Loucy (cell line): ENCODE measurements around the gene EPHA6.
"Not testable (repeated sequence)": the region's sequence is repeated elsewhere in the genome, so short reads cannot be mapped to it uniquely, and the experiment has no call there.

ENCODE experiments used
- H2AFZ ChIP-seq: fragments of 200-600 bp; sonication (generic); 2 replicates; pipeline ENCODE4 v1.6.0; 2016; ENCODE audit warnings: antibody characterized with exemption, mild to moderate bottlenecking, low read length, moderate library complexity
- H3F3A ChIP-seq: fragments of 200-600 bp; 2 replicates; pipeline ENCODE4 v1.6.0; 2016; ENCODE audit warnings: antibody characterized with exemption, low read depth, mild to moderate bottlenecking
- H3K27me3 ChIP-seq: fragments of 200-600 bp; sonication (generic); 2 replicates; pipeline ENCODE4 v1.6.1; 2014; ENCODE audit warnings: low read length, mild to moderate bottlenecking; ENCODE audit not compliant: insufficient read depth, poor library complexity, severe bottlenecking
- H3K36me3 ChIP-seq: fragments of 200-600 bp; sonication (generic); 2 replicates; pipeline ENCODE4 v1.6.1; 2016; ENCODE audit warnings: low read length; ENCODE audit not compliant: insufficient read depth
- H3K4me1 ChIP-seq: fragments of 200-600 bp; sonication (generic); 2 replicates; pipeline ENCODE4 v1.5.1; 2014; ENCODE audit warnings: low read length, mild to moderate bottlenecking; ENCODE audit not compliant: insufficient read depth, poor library complexity, severe bottlenecking
- H3K4me2 ChIP-seq: fragments of 200-600 bp; sonication (generic); 2 replicates; pipeline ENCODE4 v1.6.0; 2014; ENCODE audit warnings: antibody characterized with exemption, low read length, low read depth, mild to moderate bottlenecking; ENCODE audit not compliant: poor library complexity, severe bottlenecking
- H3K4me3 ChIP-seq: fragments of 200-600 bp; sonication (generic); 2 replicates; pipeline ENCODE4 v1.5.1; 2014; ENCODE audit warnings: low read length, mild to moderate bottlenecking, mixed read lengths; ENCODE audit not compliant: poor library complexity, severe bottlenecking
- H3K79me2 ChIP-seq: fragments of 200-600 bp; sonication (generic); 2 replicates; pipeline ENCODE4 v1.6.1; 2014; ENCODE audit warnings: low read length; ENCODE audit not compliant: insufficient read depth
- H3K9ac ChIP-seq: fragments of 200-600 bp; sonication (generic); 2 replicates; pipeline ENCODE4 v1.6.0; 2014; ENCODE audit warnings: mild to moderate bottlenecking, low read depth, low read length, moderate library complexity; ENCODE audit not compliant: poor library complexity, severe bottlenecking
- H3K9me2 ChIP-seq: fragments of 200-600 bp; sonication (generic); replicated peaks from 2 replicates; pipeline ENCODE4 v1.6.1; 2016; ENCODE audit warnings: low read depth, low read length, mixed read lengths
- H3K9me3 ChIP-seq: fragments of 200-600 bp; sonication (generic); 2 replicates; pipeline ENCODE4 v1.6.1; 2014; ENCODE audit warnings: mild to moderate bottlenecking, antibody characterized with exemption, low read length, low read depth; ENCODE audit not compliant: insufficient read depth
- H4K20me1 ChIP-seq: fragments of 200-600 bp; sonication (generic); 2 replicates; pipeline ENCODE4 v1.6.0; 2014; ENCODE audit warnings: antibody characterized with exemption, low read length, mild to moderate bottlenecking; ENCODE audit not compliant: insufficient read depth, poor library complexity, severe bottlenecking
- EZH2phosphoT487 ChIP-seq: fragments of 200-600 bp; IDR thresholded peaks from 2 replicates; pipeline ENCODE4 v1.6.1; 2018; ENCODE audit warnings: antibody characterized with exemption, mild to moderate bottlenecking, moderate library complexity, borderline replicate concordance
- TF ChIP-seq, protein P1 (sequence below): fragments of 200-600 bp; sonication (generic); conservative IDR thresholded peaks from 2 replicates; pipeline ENCODE4 v1.5.1; 2014; ENCODE audit warnings: mild to moderate bottlenecking, antibody characterized with exemption, low read length

The EPHA6 gene

DNA sequence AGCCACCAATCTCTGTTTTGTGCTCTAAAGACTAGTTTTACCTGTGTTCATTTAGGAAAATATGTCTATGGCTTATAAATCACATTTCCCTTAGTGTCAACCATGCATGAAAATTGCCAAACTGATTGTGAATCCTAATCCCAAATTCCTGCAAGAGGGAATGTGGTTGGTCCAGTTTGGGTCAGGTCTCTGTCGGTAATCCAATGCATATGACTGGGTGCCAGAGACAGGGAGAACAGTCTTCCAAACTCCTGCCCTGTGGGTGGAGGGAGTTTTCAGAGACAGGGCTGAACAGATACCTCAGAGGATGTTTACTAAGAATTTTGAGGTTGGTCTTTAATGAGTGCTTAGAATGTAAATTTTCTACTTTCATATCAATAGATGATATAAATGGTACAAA lies 649.6 kb downstream of the EPHA6 start:
- Histone ChIP-seq H3K27me3 (no peaks in the 10 kb centered on the region), H3K4me2 (no peak overlapping the region), H3K79me2 (no peaks in the 10 kb centered on the region), H3K4me1 (no peaks in the 10 kb centered on the region), H3K9ac (no peak overlapping the region), H3K9me2 (no peaks in the 10 kb centered on the region), H4K20me1 (no peaks in the 10 kb centered on the region), H3K4me3 (no peak overlapping the region), H3F3A (no peaks in the 10 kb centered on the region), H2AFZ (no peak overlapping the region), H3K9me3 (no peaks in the 10 kb centered on the region), H3K36me3 (no peaks in the 10 kb centered on the region)
- no peak for TF ChIP-seq EZH2phosphoT487
- TF ChIP-seq, protein P1, sequence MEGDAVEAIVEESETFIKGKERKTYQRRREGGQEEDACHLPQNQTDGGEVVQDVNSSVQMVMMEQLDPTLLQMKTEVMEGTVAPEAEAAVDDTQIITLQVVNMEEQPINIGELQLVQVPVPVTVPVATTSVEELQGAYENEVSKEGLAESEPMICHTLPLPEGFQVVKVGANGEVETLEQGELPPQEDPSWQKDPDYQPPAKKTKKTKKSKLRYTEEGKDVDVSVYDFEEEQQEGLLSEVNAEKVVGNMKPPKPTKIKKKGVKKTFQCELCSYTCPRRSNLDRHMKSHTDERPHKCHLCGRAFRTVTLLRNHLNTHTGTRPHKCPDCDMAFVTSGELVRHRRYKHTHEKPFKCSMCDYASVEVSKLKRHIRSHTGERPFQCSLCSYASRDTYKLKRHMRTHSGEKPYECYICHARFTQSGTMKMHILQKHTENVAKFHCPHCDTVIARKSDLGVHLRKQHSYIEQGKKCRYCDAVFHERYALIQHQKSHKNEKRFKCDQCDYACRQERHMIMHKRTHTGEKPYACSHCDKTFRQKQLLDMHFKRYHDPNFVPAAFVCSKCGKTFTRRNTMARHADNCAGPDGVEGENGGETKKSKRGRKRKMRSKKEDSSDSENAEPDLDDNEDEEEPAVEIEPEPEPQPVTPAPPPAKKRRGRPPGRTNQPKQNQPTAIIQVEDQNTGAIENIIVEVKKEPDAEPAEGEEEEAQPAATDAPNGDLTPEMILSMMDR, result no peak

DNA sequence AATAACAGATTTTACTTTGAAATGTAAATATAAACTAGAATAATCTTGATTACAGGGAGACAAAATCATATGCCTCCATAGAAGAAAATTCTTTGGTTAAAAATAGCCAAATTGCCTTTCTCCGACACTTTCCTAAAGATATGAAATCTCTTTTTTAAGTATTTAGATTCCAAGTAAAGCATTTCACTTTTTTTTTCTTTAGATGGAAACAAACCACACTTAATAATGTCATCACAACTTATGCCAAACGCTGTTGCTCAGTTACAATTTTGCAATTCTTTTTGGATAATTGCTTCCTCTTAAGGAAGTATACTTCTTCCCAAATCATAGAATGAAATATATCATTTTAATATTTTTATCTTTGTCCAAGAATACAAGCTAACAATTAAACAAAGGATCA lies 656.1 kb downstream of the EPHA6 start:
- no peak overlapping the region for H3K4me2 ChIP-seq
- H4K20me1 ChIP-seq, result no peaks in the 10 kb centered on the region
- H3K9me3 ChIP-seq, result no peaks in the 10 kb centered on the region
- no peak for TF ChIP-seq EZH2phosphoT487
- TF ChIP-seq, protein P1, result no peak
- H3K9ac ChIP-seq, result no peak overlapping the region
- no peak overlapping the region for H3K4me3 ChIP-seq
- H3F3A ChIP-seq, result no peaks in the 10 kb centered on the region
- no peaks in the 10 kb centered on the region for H3K27me3 ChIP-seq
- H3K9me2 ChIP-seq, result no peaks in the 10 kb centered on the region
- H3K79me2 ChIP-seq, result no peaks in the 10 kb centered on the region
- H3K4me1 ChIP-seq, result no peaks in the 10 kb centered on the region
- no peak overlapping the region for H2AFZ ChIP-seq
- H3K36me3 ChIP-seq, result no peaks in the 10 kb centered on the region

DNA sequence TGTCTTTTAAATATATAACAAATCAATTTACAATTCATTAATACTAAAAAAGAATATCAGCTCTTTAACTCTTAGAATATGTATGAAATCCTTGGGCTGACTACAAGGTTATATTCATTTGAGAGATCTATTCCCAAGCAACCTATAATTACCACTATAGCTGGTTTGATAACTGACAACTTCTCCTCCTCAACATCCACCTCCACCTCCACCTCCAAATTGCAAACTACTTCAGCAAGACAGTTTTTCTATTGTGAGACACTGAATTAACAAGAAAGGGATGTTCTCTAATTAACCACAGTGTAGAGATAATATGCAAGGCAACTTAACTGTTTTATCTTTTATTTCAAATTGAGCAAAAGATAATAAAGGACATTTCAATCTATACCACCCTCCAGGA lies 665.3 kb downstream of the EPHA6 start:
- Histone ChIP-seq H3K79me2 (no peaks in the 10 kb centered on the region), H3K27me3 (no peaks in the 10 kb centered on the region), H3F3A (no peaks in the 10 kb centered on the region), H3K9me3 (no peaks in the 10 kb centered on the region), H3K4me3 (no peak overlapping the region), H3K9me2 (no peaks in the 10 kb centered on the region), H2AFZ (no peak overlapping the region), H3K4me1 (no peaks in the 10 kb centered on the region), H3K9ac (no peak overlapping the region), H4K20me1 (no peaks in the 10 kb centered on the region), H3K4me2 (no peak overlapping the region), H3K36me3 (no peaks in the 10 kb centered on the region)
- TF ChIP-seq, protein P1, result no peak
- no peak for TF ChIP-seq EZH2phosphoT487

GRCh38 chr3:97480696-97481289 lies 666.4 kb downstream of the EPHA6 start:
- not testable (repeated sequence) for H3K9ac ChIP-seq, H3F3A ChIP-seq, H4K20me1 ChIP-seq, H3K9me2 ChIP-seq, H3K79me2 ChIP-seq, H3K4me1 ChIP-seq, H3K4me2 ChIP-seq, H3K36me3 ChIP-seq, H3K9me3 ChIP-seq, H3K4me3 ChIP-seq, H2AFZ ChIP-seq, H3K27me3 ChIP-seq
